HCT116 (cell line): ENCODE data around the gene IRF2BP2. TPM values are rescaled to one million over a fixed set of nuclear protein-coding genes. Genes with fewer than 3 reads are reported as not detected.

Source experiments
- ATAC-seq: fragments of 200-7000 bp; cut with Tn5 transposase; 2 replicates; pipeline ENCODE4 v1.9.1; 2020; ENCODE audit warnings: mild to moderate bottlenecking, moderate library complexity
- BruUV-seq: library from RNA; stranded (reverse); fragments of 400-500 nt; replicated peaks from 2 replicates; lab custom pipeline; 2021; lab: Mats Ljungman, UMichigan
- CTCF ChIA-PET: fragments of 300-600 bp; sonication (Branson Sonifier 250); formaldehyde crosslinking; loops from one replicate; lab custom pipeline; 2021; ENCODE audit warnings: antibody characterized with exemption; lab: Charles Lee
- POLR2A ChIA-PET: fragments of 300-600, 350-600 bp; sonication (Branson Sonifier 250); formaldehyde crosslinking; loops from one replicate; lab custom pipeline; 2021; ENCODE audit warnings: antibody characterized with exemption; lab: Charles Lee
- RAD21 ChIA-PET, 2 experiments: fragments of 300-600 bp; sonication (Branson Sonifier 250); formaldehyde crosslinking; loops; one replicate each; lab custom pipeline; 2023; ENCODE audit warnings: low total read pairs in 2 of 2; ENCODE audit not compliant: uncharacterized antibody in 2 of 2, unreplicated experiment in 2 of 2, low non-redundant PET in 1 of 2; lab: Charles Lee
- DNase-seq: peaks from one replicate; pipeline ENCODE4 v3.0.0-alpha.2; 2010; ENCODE audit warnings: low read depth, low spot score
- H2AFZ ChIP-seq: fragments of 200-600 bp; shearing (Covaris generic), sonication (generic); 2 replicates; pipeline ENCODE4 v1.6.1; 2017; ENCODE audit warnings: low read depth, mixed run types, mixed read lengths, antibody characterized with exemption, low read length; ENCODE audit not compliant: poor library complexity, severe bottlenecking
- H3K27ac ChIP-seq: 2 replicates; pipeline ENCODE4 v1.5.1; 2012; ENCODE audit warnings: low read depth, low read length
- H3K27me3 ChIP-seq: fragments of 200-600 bp; sonication (generic); 2 replicates; pipeline ENCODE4 v1.6.1; 2016; ENCODE audit warnings: mixed run types, low read length, mixed read lengths; ENCODE audit not compliant: insufficient read depth
- H3K36me3 ChIP-seq, 2 experiments: fragments of 200-500 bp in 1 of 2; fragments of 200-600 bp in 1 of 2; sonication (Bioruptor generic) in 1 of 2; sonication (generic) in 1 of 2; 2 replicates each; pipeline versions ENCODE4 v1.5.1 to v1.6.1; 2014 to 2016; ENCODE audit warnings: low read length in 2 of 2, inconsistent platforms in 1 of 2, mixed read lengths in 1 of 2, mixed run types in 1 of 2; ENCODE audit not compliant: insufficient read depth in 2 of 2, control insufficient read depth in 1 of 2
- H3K4me1 ChIP-seq, 2 experiments: fragments of 200-600 bp in 1 of 2; sonication (generic) in 1 of 2; 2 replicates each; pipeline versions ENCODE4 v1.5.1 to v1.6.1; 2012 to 2017; ENCODE audit warnings: low read length in 2 of 2, inconsistent platforms in 1 of 2, mild to moderate bottlenecking in 1 of 2, mixed read lengths in 1 of 2, mixed run types in 1 of 2, moderate library complexity in 1 of 2; ENCODE audit not compliant: insufficient read depth in 2 of 2, control insufficient read depth in 1 of 2
- H3K4me2 ChIP-seq: fragments of 200-600 bp; sonication (generic); 2 replicates; pipeline ENCODE4 v1.6.1; 2017; ENCODE audit warnings: mixed run types, low read length, mixed read lengths
- H3K4me3 ChIP-seq, 2 experiments: fragments of 200-600 bp in 1 of 2; sonication (generic) in 1 of 2; replicated peaks in 1 of 2; 2 replicates each; pipeline ENCODE4 v1.5.1; 2011 to 2016; ENCODE audit warnings: low read length in 2 of 2, control low read depth in 1 of 2, low read depth in 1 of 2, mild to moderate bottlenecking in 1 of 2, mixed read lengths in 1 of 2, mixed run types in 1 of 2
- H3K79me2 ChIP-seq: fragments of 200-600 bp; sonication (generic); 2 replicates; pipeline ENCODE4 v1.6.1; 2017; ENCODE audit warnings: mild to moderate bottlenecking, mixed run types, low read length, moderate library complexity, mixed read lengths; ENCODE audit not compliant: insufficient read depth
- H3K9ac ChIP-seq: fragments of 200-600 bp; sonication (generic); 2 replicates; pipeline ENCODE4 v1.6.1; 2016; ENCODE audit warnings: low read length, mixed read lengths
- H3K9me2 ChIP-seq: fragments of 200-600 bp; sonication (generic), shearing (Covaris generic); 2 replicates; pipeline ENCODE4 v1.6.1; 2017; ENCODE audit warnings: mixed run types, mild to moderate bottlenecking, moderate library complexity; ENCODE audit not compliant: insufficient read depth
- H3K9me3 ChIP-seq, 2 experiments: fragments of 200-500 bp in 1 of 2; fragments of 200-600 bp in 1 of 2; sonication (Bioruptor generic) in 1 of 2; sonication (generic) in 1 of 2; 2 replicates each; pipeline ENCODE4 v1.6.1; 2014 to 2017; ENCODE audit warnings: low read length in 2 of 2, mixed read lengths in 2 of 2, inconsistent platforms in 1 of 2, low read depth in 1 of 2, mild to moderate bottlenecking in 1 of 2, mixed run types in 1 of 2, moderate library complexity in 1 of 2; ENCODE audit not compliant: control insufficient read depth in 1 of 2, insufficient read depth in 1 of 2
- H4K20me1 ChIP-seq: fragments of 200-600 bp; sonication (generic), shearing (Covaris generic); 2 replicates; pipeline ENCODE4 v1.6.1; 2017; ENCODE audit warnings: mixed run types, mild to moderate bottlenecking, moderate library complexity; ENCODE audit not compliant: insufficient read depth
- CTCF ChIP-seq, 3 experiments: fragments of 200-600 bp in 1 of 3; sonication (generic) in 1 of 3; IDR thresholded peaks in 2 of 3; conservative IDR thresholded peaks in 1 of 3; 2 replicates each; pipeline ENCODE4 v1.5.1; 2012 to 2017; ENCODE audit warnings: low read depth in 2 of 3, low read length in 2 of 3, antibody characterized with exemption in 1 of 3, borderline replicate concordance in 1 of 3, control low read depth in 1 of 3, mild to moderate bottlenecking in 1 of 3, mixed read lengths in 1 of 3, mixed run types in 1 of 3, moderate library complexity in 1 of 3; ENCODE audit not compliant: insufficient read depth in 1 of 3
- ELF1 ChIP-seq: IDR thresholded peaks from 2 replicates; pipeline ENCODE4 v1.6.1; 2012; ENCODE audit warnings: low read depth, borderline replicate concordance
- SIN3A ChIP-seq: IDR thresholded peaks from 2 replicates; pipeline ENCODE4 v1.6.1; 2012; ENCODE audit warnings: low read depth
- SRF ChIP-seq: IDR thresholded peaks from 2 replicates; pipeline ENCODE4 v1.6.1; 2012; ENCODE audit warnings: low read depth
- TCF7L2 ChIP-seq: IDR thresholded peaks from 2 replicates; pipeline ENCODE4 v1.7.0; 2011; ENCODE audit warnings: borderline replicate concordance, inconsistent platforms; ENCODE audit not compliant: insufficient read depth, insufficient read length; ENCODE audit errors: extremely low read depth
- YY1 ChIP-seq: IDR thresholded peaks from 2 replicates; pipeline ENCODE4 v1.6.1; 2011; ENCODE audit warnings: low read length, low read depth, moderate library complexity, mild to moderate bottlenecking; ENCODE audit not compliant: insufficient replicate concordance; ENCODE audit errors: extremely low read depth
- ZFX ChIP-seq: fragments of 450-650 bp; IDR thresholded peaks from 2 replicates; pipeline ENCODE4 v1.6.1; 2017
- ZNF274 ChIP-seq: fragments of 200-500 bp; sonication (Bioruptor generic); IDR thresholded peaks from 2 replicates; pipeline ENCODE4 v1.6.1; 2014; ENCODE audit warnings: mild to moderate bottlenecking, low read depth, low read length, inconsistent platforms
- intact Hi-C: fragments of 100-400 bp; cut with micrococcal nuclease; formaldehyde crosslinking; loops from 2 replicates; pipeline ENCODE4 v1.10.0; 2022
- total RNA-seq: library from RNA; stranded (reverse); gene quantifications from one replicate; pipeline ENCODE4 v1.2.1, GENCODE V29; 2021; ENCODE audit not compliant: unreplicated experiment

IRF2BP2 gene
- total RNA-seq, 1 experiment from 2014 or later = 61.3 TPM

DNA sequence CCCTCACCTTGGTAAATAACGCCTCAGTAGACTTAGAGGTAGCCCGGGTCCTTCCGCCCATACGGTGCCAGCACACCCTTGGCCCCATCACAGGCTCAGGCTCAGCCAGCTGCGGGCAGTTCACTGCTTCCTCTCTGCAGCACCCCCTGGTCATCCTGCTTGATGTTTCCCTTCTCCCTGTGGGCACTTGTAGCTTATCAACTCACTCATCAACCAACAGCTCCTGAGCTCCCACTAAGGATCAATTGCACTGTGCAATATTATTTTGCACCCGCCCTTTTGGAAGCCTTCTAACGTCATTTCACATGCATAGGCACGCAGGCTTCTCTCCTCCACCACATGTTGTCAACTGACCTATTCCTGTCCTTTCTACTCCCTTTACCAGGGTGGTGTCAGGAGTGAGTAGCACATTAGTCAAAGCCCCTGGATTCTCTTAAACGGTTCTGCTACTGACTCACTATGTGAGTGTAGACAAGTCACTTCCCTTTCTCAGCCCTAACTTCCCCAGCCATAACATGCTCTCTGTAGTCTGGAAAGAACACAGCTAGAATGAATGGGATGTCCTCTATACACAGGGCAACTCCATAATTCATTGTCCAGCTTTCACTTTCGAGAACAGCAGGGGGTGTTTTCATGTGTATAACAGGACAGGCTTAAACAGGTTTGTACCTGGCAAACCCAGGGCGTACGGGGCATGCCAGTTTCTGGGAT lies 47.1 kb upstream of the IRF2BP2 start (continued):
- TF ChIP-seq YY1 = peak; percentile 32
- no peak for TF ChIP-seq SRF
- no peak for TF ChIP-seq TCF7L2

DNA sequence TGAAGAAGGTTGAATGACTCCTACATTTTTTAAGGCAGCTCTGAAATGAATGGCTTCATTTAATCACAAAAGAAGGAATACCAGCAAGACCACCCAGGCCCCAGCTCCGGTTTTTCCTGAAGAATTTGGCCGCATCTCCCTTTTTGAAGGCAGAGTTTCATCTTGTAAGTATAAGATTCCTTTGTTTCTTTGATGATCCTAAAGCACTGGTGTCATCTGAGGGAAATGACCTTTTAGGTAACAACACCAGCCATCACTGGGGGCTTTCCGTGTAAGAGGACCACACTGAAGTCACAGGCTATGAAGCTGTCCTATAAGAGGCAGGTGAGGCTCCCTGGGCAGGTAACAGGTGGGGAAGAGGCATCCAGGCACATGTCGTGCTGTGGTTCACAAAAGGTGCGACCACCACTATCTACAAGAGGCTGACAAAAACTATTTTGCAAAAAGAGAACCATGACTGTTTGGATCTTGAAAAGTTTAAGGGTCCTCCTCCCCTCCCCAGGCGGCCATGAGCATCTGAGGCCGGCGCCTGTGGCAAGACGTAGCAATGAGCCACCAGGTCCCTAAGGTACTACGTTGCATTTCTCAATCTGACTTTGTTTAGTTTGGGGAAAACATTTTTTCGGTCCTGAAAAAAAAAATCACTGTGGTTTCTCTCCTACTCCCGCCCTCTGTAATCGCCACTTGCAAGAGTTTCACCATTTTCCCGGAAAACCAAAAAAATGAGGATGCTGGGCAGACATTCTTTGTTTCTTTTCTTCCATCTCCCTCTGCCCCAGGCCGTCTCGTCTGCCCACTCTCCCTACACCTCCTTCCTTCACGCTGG lies 46.3 kb upstream of the IRF2BP2 start:
- POLR2A ChIA-PET = interaction anchor here (0.7 kb wide), 1 partner anchor 67 kb away, joined by 3 read pairs; no protein-coding TSS in a partner anchor
- H3K9me3 ChIP-seq = no peaks in the 10 kb centered on the region
- no peaks in the 10 kb centered on the region for H3K36me3 ChIP-seq
- 0 out of 4 replicates have a peak overlapping the region, but pooled peaks of 1 of the 2 experiments have one; percentile 7 for H3K4me3 ChIP-seq
- no peak for ATAC-seq
- peak overlapping the region; percentile 28 for H2AFZ ChIP-seq
- intact Hi-C loops = no loop called here
- H3K27me3 ChIP-seq = no peaks in the 10 kb centered on the region
- H4K20me1 ChIP-seq = no peaks in the 10 kb centered on the region
- peak overlapping the region; percentile 24; the same call in 1 of the 2 replicates for H3K9ac ChIP-seq
- DNase-seq = no peak
- TF ChIP-seq ELF1 (no peak), CTCF (IDR thresholded peaks at IDR 0.05 in 2 of 3, conservative IDR thresholded peaks at IDR 0.05 in 1 of 3; ENCODE audit: borderline replicate concordance in 1 of 3, insufficient read depth in 1 of 3, low read depth in 2 of 3, low read length in 2 of 3) (no peak), SIN3A (no peak), ZNF274 (no peak), ZFX (no peak)
- H3K4me2 ChIP-seq = peak overlapping the region; percentile 64
- H3K27ac ChIP-seq = no peak overlapping the region
- H3K4me1 ChIP-seq = peaks cover 27 to 61% of the 10 kb centered on the region in 2 experiments; a peak in 3 of 4 replicates
- H3K79me2 ChIP-seq = no peaks in the 10 kb centered on the region
- no TSS peak for BruUV-seq
- RAD21 ChIA-PET = no interaction called here
- no peaks in the 10 kb centered on the region for H3K9me2 ChIP-seq
- CTCF ChIA-PET = no interaction called here
